ENCODE measurements around the gene SLC6A6.
A peak's percentile ranks its signal among the peaks of the same experiment; 100 is the strongest.

Gene SLC6A6

DNA sequence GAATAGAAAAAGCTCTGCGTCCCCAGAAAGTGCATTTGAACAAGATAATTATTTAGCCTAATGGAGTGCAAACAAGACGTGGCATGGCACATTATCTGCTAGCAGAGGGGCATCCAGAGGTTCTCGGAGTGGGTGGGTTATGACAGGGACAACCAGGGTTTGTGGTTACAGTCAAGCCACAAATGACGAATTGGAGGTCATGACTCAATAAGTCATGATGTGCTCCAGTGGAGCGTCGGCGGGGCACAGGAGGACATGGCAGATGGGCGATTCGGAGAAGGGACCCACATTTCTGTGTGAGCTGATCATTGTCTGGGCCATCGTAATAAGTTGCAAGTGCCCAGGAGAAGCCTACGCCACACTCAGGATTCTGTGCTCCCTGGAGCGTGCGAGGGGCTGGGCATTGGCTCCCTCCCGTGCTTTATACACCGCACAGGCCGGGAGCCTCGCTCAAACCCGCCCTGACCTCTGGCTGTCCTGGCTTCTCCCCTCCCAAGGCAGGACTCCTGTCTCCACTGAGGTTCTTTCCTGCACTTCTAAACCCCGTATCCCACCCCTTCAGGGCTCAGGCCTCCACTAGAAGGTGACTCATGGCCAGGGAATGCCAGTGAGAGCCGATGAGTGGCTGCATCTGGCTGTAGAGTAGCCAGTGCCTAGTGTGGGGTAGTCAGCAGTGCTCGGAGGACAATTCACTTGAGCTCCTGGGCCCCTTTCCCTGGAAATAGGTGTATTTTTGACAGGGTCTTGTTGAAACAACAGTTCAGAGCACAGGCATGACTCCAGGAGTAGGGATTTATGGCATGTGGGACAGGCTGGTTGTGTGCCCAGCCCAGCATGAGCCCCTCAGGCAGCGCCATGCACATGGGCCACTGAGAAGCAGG is 70.3 kb downstream of the SLC6A6 start:
- in situ Hi-C loops (cut with HindIII; ENCODE audit: low pct_ligation_motif_present, low pct_unique_long_range_greater_than_20kb, low sequenced_read_pairs), result no loop called here
- peak; percentile 96 for DNase-seq

DNA sequence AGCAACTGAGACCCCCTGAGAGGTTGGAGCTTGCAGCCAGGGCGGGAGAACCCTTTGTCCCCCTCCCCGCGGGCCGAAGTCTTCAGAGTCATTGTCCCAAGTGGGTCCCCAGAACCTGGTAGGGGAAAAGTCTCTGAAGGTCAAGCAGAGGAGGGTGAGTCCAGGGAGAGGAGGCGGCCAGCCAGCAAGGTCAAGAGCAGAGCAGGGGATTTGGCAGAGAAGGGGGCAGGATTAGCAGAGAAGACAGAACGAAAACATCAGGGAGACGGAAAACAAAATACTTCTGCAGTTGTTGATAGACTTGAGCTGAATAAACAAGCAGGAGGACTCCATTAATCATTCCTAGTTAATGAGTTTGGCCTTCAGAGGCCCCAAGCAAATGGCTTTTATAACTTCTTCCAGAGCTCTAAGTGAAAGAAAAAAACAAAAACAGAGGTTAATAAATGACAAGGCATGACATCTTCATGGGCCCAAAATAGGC is 71.0 kb downstream of the SLC6A6 start:
- DNase-seq, result no peak
- in situ Hi-C loops (cut with HindIII; ENCODE audit: low pct_ligation_motif_present, low pct_unique_long_range_greater_than_20kb, low sequenced_read_pairs), result no loop called here

DNA sequence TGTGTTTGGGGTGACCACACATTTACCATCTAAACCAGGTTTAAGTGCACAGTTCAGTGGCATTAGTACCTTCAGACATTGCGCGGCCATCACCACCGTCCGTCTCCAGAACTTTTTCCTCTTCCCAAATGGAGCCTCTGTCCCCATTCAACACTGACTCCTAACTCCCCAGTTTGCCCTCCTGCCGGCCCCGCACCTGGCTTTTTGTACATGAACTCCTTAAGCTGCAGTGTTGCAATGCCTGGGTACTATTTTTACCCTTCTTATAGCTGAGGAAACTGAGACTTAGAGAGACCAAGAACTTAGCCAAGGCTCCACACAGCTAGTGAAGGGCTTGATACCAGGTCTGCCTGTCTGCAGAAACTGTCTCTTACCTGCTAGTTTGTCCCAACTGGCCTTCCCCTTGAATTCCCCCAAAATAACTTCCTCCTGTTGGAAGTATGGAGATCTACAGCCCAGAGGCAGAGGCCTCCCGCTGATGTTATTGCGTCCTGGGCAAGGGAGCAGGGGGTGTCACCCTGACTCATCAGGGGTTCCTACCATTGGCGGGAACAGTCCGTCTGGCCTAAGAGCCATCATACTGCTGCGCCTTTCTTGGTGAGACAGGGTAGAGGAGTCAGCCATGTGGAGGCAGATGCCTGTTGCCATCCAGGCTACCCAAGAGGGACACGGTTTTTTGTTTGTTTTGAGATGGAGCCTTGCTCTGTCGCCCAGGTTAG is 72.1 kb downstream of the SLC6A6 start:
- in situ Hi-C loops (cut with HindIII; ENCODE audit: low pct_ligation_motif_present, low pct_unique_long_range_greater_than_20kb, low sequenced_read_pairs), result no loop called here
- DNase-seq, result no peak

DNA sequence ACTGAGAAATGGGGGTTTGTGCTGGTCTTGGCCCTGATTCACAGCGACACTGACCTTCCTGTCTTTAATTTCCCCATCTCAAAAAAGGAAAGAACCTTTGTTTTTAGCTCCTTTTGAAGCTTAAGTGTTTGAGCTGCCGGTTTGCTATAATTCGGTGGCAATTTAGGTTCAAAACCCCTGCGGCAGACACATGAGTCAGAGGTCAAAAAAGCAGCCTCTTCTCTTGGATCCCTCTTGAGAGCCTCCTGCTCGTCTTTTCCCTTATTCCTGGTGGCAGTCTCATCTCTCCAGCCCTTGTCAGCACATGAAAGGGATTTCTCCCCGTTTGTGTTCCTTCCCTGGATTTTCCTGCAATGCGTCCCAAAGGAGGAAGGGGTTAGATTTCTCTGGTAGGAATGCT is 73.2 kb downstream of the SLC6A6 start:
- DNase-seq, result no peak
- in situ Hi-C loops (cut with HindIII; ENCODE audit: low pct_ligation_motif_present, low pct_unique_long_range_greater_than_20kb, low sequenced_read_pairs), result no loop called here

DNA sequence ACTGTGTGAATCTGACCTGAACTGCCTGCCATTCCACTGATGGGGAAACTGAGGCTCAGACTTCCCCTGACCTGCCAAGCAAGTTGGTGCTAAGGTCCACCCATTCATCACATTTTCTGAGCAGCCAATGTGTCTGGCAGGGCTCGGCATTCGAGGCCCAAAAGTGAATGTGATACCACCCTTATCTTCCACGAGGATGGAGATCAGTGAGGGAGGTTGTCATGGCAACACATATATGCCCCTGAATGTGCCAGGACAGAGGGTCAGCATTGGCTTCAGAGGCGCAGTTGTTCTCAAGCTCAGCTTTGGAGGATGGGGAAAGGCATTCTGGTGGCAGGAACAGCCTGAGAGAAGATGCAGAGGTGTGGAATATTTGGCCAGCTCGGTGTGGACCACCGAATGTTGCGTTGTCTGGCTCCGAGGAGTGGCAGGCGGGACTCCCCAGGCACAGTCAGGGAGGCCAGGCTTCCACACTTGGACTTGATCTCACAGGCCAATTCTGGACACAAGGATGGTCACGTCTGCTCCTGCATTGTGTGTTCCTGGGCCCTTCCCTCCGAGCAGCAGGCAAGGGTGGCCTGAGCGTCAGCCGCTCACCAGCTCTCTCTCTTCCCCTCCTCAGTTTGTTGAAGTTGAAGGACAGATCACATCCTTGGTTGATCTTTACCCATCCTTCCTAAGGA is 74.3 kb downstream of the SLC6A6 start:
- in situ Hi-C loops (cut with HindIII; ENCODE audit: low pct_ligation_motif_present, low pct_unique_long_range_greater_than_20kb, low sequenced_read_pairs), result no loop called here
- no peak for DNase-seq

DNA sequence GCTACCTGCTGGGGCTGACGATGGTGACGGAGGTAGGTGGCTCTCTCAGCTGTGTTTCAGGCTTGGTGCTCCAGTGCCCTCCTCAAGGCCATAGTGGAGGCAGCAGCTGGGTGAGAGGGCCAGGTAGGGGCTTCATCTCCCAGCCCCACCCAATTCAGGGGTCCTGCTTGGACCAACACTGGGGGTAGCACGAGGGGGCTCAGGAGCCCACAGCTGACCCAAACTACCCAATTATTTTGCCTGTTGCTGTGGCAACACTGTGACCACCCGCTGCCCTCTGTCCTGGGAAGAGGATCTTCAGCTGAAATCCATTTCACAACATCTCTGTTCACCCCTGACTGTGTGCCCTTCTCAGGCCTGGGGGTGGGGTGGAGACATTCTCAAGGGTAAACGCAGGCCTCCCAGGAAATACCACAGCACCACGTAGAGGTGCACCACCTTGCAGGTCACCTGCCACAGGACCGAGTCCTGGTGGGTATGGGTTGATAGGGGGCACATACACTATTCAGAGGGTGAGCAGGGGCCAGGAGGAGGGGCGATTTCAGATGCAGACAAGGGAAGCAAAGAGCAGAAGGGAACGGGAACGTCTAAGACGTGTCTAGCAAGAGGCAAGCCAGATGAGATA is 75.0 kb downstream of the SLC6A6 start:
- DNase-seq, result no peak
- in situ Hi-C loops (cut with HindIII; ENCODE audit: low pct_ligation_motif_present, low pct_unique_long_range_greater_than_20kb, low sequenced_read_pairs), result no loop called here

DNA sequence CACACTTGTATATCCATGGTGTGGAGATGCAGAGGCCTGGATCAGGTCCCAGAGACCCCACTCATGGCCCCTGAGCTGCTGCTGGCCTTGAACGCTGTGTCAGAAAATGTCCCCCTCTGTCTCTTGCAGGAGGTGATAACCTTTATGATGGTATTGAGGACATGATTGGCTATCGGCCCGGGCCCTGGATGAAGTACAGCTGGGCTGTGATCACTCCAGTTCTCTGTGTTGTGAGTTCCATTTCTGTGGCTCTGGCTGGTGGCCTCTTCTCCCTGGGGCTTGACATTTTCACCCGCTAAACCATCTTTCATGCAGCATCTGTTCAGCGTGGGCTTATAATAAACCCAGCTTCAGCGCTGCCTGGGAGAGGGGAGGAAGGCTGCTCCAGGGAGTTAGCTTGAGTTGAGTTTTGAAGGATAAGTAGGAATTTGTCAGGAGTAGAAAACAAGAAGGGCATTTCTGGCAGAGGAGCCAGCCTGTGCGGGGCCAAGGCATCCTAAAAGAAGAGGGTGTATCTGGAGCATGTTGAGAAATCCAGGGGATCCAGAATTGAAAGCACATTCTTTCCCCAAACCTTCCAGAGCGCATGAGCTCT is 76.6 kb downstream of the SLC6A6 start:
- in situ Hi-C loops (cut with HindIII; ENCODE audit: low pct_ligation_motif_present, low pct_unique_long_range_greater_than_20kb, low sequenced_read_pairs), result no loop called here
- DNase-seq, result no peak

DNA sequence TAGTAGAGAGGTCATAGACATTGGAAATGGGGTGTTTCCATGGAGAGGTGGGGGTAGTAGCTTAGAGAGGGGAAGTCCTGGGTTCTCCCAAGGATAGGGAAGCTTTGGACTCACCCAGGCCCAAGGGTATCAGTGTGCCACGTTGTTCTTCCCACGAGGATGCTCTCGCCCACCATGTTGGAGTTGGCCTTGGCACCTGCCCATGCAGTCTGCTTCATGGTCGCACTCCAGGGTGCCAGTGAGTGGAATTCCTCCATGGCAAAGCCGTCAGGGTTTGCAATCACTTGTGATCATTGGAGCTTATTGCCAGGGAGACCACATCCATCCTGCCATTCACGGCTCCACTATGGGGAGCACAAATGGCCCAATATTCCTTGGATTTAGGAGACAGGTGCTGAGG is 77.2 kb downstream of the SLC6A6 start:
- in situ Hi-C loops (cut with HindIII; ENCODE audit: low pct_ligation_motif_present, low pct_unique_long_range_greater_than_20kb, low sequenced_read_pairs), result no loop called here

DNA sequence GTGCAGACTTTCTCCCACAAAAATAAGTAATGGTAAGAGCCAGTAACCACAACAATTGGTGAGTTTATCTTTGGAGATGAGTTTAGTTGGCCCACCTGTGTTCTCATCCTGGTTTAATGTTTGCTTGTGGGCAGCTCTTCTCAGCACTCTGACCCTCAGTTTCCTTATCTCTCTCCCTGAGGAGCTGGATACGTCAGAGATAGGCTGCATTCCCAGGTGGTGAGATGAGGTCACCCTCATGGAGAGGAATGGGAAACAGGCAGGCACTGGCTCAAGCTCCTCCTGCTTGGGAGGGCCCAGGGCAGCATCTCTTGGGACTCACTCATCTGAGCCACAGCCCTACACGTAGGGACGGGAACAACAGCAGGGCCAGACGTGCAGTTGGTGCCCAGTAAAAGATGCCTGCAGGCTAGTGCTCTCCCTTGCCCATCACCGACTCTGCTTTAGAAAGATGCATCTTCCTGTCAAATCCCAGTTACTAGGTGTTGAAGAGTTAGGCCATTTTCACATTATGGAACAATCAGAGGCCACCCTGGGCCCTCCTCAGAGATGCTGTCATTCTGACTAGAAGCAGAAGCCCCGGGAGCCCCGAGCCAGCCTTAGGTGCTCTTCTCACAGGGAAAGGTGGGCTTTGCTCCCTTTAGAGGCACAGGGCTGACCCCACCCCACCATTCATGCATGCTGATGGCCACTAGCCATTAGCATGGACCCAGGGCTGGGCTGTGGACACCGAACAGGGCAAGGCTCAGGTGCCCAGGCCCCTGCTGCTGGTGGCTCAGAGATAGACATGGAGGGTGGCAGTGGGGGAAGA is 78.0 kb downstream of the SLC6A6 start:
- DNase-seq, result no peak
- in situ Hi-C loops (cut with HindIII; ENCODE audit: low pct_ligation_motif_present, low pct_unique_long_range_greater_than_20kb, low sequenced_read_pairs), result no loop called here

More for the DNA sequence above, 77.2 kb downstream of the SLC6A6 start:
- no peak for DNase-seq

DNA sequence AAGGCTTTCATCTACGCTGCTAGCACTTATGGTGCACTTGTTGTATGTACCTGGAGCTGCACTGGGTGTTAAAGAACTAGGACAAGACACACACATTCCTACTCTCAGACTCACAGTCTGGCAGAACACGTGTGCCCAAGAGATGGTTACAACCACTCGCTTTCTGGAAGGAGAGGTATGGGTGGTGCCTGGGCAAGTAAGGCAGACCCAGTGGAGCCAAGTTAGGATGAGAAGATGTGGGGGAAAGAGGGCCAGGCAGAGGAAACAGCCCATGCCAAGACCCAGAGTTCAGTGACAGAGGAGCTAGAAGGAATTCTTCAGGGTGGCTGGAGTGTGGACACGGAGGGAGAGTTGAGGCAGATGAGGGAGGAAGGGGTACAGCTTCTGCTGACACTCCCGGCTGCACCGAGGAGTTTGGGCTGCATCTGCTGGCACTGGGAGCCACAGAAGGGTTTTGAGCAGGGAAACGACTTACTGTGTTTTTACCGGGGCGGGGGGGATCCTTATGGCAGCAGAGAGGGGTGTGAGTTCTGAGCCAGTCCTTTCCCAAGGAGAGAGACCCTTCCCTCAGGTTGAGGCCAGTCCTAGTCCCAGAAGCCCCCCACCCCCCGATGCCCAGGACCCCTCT is 78.7 kb downstream of the SLC6A6 start:
- in situ Hi-C loops (cut with HindIII; ENCODE audit: low pct_ligation_motif_present, low pct_unique_long_range_greater_than_20kb, low sequenced_read_pairs), result no loop called here
- DNase-seq, result no peak

DNA sequence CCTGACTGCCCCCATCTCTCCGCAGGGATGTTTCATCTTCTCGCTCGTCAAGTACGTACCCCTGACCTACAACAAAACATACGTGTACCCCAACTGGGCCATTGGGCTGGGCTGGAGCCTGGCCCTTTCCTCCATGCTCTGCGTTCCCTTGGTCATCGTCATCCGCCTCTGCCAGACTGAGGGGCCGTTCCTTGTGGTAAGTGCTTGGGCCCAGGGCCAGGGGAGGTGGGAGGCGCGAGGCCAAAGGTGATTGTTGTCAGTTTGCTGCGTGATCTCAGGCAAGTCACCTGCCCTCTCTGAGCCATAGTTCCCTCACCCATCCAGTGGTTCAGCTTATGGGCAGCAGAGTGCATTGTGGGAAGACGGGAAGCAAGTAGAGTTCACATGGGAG is 79.2 kb downstream of the SLC6A6 start:
- DNase-seq, result no peak
- in situ Hi-C loops (cut with HindIII; ENCODE audit: low pct_ligation_motif_present, low pct_unique_long_range_greater_than_20kb, low sequenced_read_pairs), result no loop called here

DNA sequence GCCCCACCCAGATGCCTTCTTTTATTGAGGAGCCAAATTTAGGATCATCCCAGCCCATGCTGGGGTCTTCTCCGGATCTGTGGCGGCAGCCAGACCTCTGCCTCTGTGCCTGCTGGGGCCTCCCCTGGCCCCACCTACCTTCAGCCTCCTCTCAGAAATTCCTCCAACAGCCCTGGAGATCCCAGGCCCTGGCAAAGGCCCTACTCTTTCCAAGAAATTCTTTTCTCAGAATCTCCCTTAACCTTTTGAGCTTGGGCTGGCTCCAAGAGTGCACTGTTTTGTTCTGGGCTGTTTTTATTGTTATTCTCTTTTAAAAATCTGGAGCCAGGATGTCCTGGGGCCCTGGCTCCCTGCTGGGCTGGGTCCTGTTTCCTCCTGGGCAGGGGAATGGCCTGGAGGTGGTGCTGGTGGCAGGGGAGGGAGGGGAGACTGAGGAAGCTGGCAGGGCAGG is 79.9 kb downstream of the SLC6A6 start:
- no peak for DNase-seq
- in situ Hi-C loops (cut with HindIII; ENCODE audit: low pct_ligation_motif_present, low pct_unique_long_range_greater_than_20kb, low sequenced_read_pairs), result no loop called here

DNA sequence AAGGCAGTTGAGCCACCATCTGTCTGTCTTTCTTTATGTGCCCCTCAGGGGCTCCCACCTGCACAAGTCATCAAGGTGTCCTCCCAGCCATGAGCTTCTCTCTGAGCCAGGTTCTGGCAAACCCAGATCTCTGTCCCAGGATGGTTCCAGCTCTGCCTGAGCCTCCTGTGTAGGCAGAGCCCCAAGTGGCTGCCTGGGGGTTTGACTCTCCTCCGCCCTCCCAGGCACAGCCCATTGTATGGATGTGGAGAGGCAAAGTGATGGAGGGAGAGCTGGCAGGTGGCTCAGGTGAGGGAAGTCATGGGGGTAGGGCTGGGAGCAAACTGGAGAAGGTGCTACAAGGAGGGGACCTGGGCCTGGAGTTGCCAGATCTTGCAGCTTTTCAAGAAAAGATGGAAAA is 80.9 kb downstream of the SLC6A6 start:
- no peak for DNase-seq
- in situ Hi-C loops (cut with HindIII; ENCODE audit: low pct_ligation_motif_present, low pct_unique_long_range_greater_than_20kb, low sequenced_read_pairs), result no loop called here

DNA sequence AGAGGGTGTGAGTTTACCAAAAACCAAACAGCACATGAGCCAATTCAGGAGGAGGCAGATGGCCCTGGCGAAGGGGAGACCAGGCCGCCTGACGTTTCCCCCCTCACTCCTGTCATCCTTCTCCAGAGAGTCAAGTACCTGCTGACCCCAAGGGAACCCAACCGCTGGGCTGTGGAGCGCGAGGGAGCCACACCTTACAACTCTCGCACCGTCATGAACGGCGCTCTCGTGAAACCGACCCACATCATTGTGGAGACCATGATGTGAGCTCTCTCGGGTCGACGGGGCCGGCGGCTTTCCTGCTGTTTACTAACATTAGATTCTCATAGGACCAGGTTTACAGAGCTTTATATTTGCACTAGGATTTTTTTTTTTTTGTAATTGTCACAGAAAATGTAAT is 82.3 kb downstream of the SLC6A6 start:
- no peak for DNase-seq
- in situ Hi-C loops (cut with HindIII; ENCODE audit: low pct_ligation_motif_present, low pct_unique_long_range_greater_than_20kb, low sequenced_read_pairs), result no loop called here

DNA sequence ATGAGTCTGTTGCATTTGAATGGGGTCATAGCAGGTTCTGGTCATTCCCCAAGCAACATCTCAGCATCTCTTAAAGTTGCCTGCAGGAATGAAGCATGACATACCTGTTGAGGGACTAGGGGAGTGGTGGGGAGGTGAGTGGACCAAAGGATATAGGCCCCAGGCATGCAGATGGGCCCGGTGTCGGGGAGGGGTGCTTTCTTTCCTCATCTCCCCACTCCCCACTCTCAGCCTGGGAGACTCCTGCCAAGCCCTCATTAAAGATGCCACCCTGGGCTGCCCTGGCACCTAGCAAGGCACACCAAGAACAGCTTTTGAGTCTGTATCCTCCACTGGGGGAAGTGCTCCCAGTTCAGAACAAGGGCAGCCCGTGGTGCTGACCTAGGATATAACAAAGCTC is 83.6 kb downstream of the SLC6A6 start:
- DNase-seq, result no peak
- in situ Hi-C loops (cut with HindIII; ENCODE audit: low pct_ligation_motif_present, low pct_unique_long_range_greater_than_20kb, low sequenced_read_pairs), result no loop called here

DNA sequence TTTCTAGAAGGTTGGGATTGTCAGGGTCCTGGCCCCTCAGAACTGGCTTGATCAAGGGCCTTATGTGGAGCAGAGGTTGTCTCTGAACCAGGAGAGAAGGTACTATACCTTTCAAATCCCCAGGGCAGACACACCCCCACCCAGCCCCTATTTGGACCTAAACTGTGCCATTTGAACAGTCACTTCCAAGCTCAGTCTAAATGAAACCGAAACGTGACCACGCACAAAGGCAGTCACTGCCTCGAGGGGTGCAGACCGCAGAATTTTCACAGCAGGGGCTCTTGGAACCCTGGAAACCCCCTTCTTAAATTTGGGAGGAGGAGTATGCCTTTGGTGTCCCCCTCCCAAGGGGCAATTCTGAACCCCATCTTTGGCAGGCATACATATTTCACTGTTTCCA is 84.1 kb downstream of the SLC6A6 start:
- in situ Hi-C loops (cut with HindIII; ENCODE audit: low pct_ligation_motif_present, low pct_unique_long_range_greater_than_20kb, low sequenced_read_pairs), result no loop called here
- no peak for DNase-seq

DNA sequence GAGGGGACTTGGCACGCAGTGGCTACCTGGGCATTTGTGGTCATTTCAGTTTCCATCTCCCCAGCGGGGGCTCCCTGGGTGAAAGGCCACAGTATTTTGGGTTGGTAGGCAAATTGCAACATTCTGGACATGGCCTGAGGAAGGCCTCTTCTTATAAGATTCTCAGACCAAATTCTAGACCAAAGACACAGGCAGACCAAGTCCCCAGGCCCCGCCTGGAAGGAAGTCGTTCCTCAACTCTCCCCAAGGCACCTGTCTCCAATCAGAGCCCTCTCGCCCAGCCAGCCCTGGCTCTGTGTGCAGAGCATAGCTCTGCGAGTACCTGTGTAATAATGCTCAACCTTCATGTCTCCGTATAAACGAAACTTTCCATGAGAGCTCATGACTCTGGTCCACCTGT is 84.7 kb downstream of the SLC6A6 start:
- DNase-seq, result no peak
- in situ Hi-C loops (cut with HindIII; ENCODE audit: low pct_ligation_motif_present, low pct_unique_long_range_greater_than_20kb, low sequenced_read_pairs), result no loop called here

Data from ACHN (cell line).